Ovary (tissue), 9 donors: Measurements from ENCODE around the gene BMP8B. TPM values are rescaled to one million over a fixed set of nuclear protein-coding genes. Genes with fewer than 3 reads are reported as not detected.
"Not testable (repeated sequence)": the region's sequence is repeated elsewhere in the genome, so short reads cannot be mapped to it uniquely, and the experiment has no call there.

Experiments used
- DNase-seq, 5 donors: peaks; one replicate each; pipeline ENCODE4 v3.0.0-alpha.2; 2019 to 2020
- H3K27ac ChIP-seq, 2 donors: fragments of 200-600 bp; one replicate each; pipeline versions ENCODE4 v1.5.1 to v1.8.0; 2019 to 2022
- H3K27me3 ChIP-seq: fragments of 200-600 bp; one replicate; pipeline ENCODE4 v1.8.0; 2022
- H3K36me3 ChIP-seq: fragments of 200-600 bp; sonication (generic); one replicate; pipeline ENCODE4 v1.5.1; 2019
- H3K4me1 ChIP-seq: one replicate; pipeline ENCODE4 v1.8.1; 2013; ENCODE audit warnings: mild to moderate bottlenecking, moderate library complexity; ENCODE audit not compliant: insufficient read depth
- H3K4me3 ChIP-seq: fragments of 200-600 bp; sonication (generic); one replicate; pipeline ENCODE4 v1.5.1; 2017
- H3K9me3 ChIP-seq, 2 donors: fragments of 200-600 bp in 1 of 2; sonication (generic) in 1 of 2; one replicate each; pipeline versions ENCODE4 v1.5.1 to v1.8.1; 2013 to 2019; ENCODE audit warnings: mild to moderate bottlenecking in 1 of 2, moderate library complexity in 1 of 2
- CTCF ChIP-seq, 3 donors: fragments of 450-650 bp in 2 of 3; fragments of 200-600 bp in 1 of 3; IDR thresholded peaks; one replicate each; pipeline versions ENCODE4 v1.5.1 to v1.8.0; 2016 to 2022; ENCODE audit warnings: antibody characterized with exemption in 3 of 3, mild to moderate bottlenecking in 1 of 3
- EP300 ChIP-seq: sonication (generic); formaldehyde crosslinking; IDR thresholded peaks from one replicate; pipeline ENCODE4 v1.6.1; 2017; ENCODE audit warnings: antibody characterized with exemption
- POLR2A ChIP-seq: fragments of 450-650 bp; IDR thresholded peaks from one replicate; pipeline ENCODE4 v1.6.1; 2017; ENCODE audit warnings: antibody characterized with exemption, mild to moderate bottlenecking, moderate library complexity
- WGBS, 3 donors: extraction: QIAGEN DNeasy Blood & Tissue Kit in 1 of 3; methylation state at CpG; one replicate each; pipeline versions ENCODE4 v1.1.5 to v1.1.7; 2013 to 2017; 5-methylcytosine and 5-hydroxymethylcytosine counted together
- intact Hi-C, 4 donors: fragments of 100-400 bp; cut with DNase I; formaldehyde crosslinking; loops; one replicate each; pipeline versions ENCODE4 v1.11.0 to v1.15.1; 2022 to 2023
- polyA plus RNA-seq, 2 donors: library from polyadenylated mRNA; stranded (reverse); fragments of 200-250 nt in 1 of 2; fragments of 350-450 nt in 1 of 2; fragmentation: Illumina TruSeq in 1 of 2; extraction: RNeasy Lipid Tissue Mini Kit (QIAGEN cat#74804) in 1 of 2; gene quantifications; one replicate each; pipeline ENCODE4 v1.2.3, GENCODE V29; 2013 to 2014
- total RNA-seq, 7 donors: library from RNA; depleted of rRNA in 2 of 7; stranded (reverse); fragments of >200 nt in 2 of 7; fragmentation: NEBNext Ultra II Directional in 3 of 7; extraction: Animal tissue kit (Norgen Biotek cat#: 25700) in 3 of 7; gene quantifications; one replicate each; pipeline versions ENCODE4 v1.1.0 to v1.2.4, GENCODE V29; 2016 to 2023
- donor health status: DM: no; HTN: no; CAD: no; lungs with moderate emphysema.
- donor health status: DM: no; HTN: no; CAD: no.
- donor health status: Bipolar disorder and iron deficiency.
- donor health status: DM: yes; HTN: yes; CAD: no.
- donor health status: DM: no; HTN: no; CAD: no.
- donor health status: DM: yes; HTN: yes; CAD: no.

The BMP8B gene
- total and polyA plus RNA-seq, 9 donors = 0.16 to 1.4 (median 0.38) TPM; not detected in 1

- Histone ChIP-seq H3K4me1 (no peaks in the 10 kb centered on the region), H3K36me3 (no peaks in the 10 kb centered on the region), H3K27me3 (no peaks in the 10 kb centered on the region), H3K9me3 (no peaks in the 10 kb centered on the region), H3K27ac (no peak overlapping the region), H3K4me3 (no peak overlapping the region)
- no peak for DNase-seq
- intact Hi-C loops = no loop called here
- 87 to 90% (median 88%) methylated on average over 14 of the region's 14 CpGs for WGBS, 3 donors
- no peak for TF ChIP-seq POLR2A
- TF ChIP-seq CTCF (IDR thresholded peaks at IDR 0.05) = no peak
- TF ChIP-seq EP300 = no peak
These were observed 14.0 kb upstream of the BMP8B start for GRCh38 chr1:39802496-39803260.

GRCh38 chr1:39800471-39800835 is 11.8 kb upstream of the BMP8B start:
- 85 to 88% (median 87%) methylated on average over 3 of the region's 3 CpGs for WGBS, 3 donors
- H3K27ac ChIP-seq = no peak overlapping the region
- H3K36me3 ChIP-seq = no peaks in the 10 kb centered on the region
- no peak for TF ChIP-seq EP300
- no peak for TF ChIP-seq CTCF (IDR thresholded peaks at IDR 0.05)
- no peak for TF ChIP-seq POLR2A
- no peak for DNase-seq
- no peaks in the 10 kb centered on the region for H3K9me3 ChIP-seq
- H3K4me3 ChIP-seq = no peak overlapping the region
- no peaks in the 10 kb centered on the region for H3K4me1 ChIP-seq
- intact Hi-C loops = no loop called here
- no peaks in the 10 kb centered on the region for H3K27me3 ChIP-seq

GRCh38 chr1:39799770-39800470 is 11.3 kb upstream of the BMP8B start:
- peak in 3 of 5 donors; percentile 30 to 69 (median 35) for DNase-seq

GRCh38 chr1:39798859-39799769 is 10.4 kb upstream of the BMP8B start:
- H3K4me3 ChIP-seq, H3K27ac ChIP-seq, H3K36me3 ChIP-seq, intact Hi-C loops, H3K9me3 ChIP-seq, H3K4me1 ChIP-seq, H3K27me3 ChIP-seq: not testable (repeated sequence)
- WGBS, 3 donors = 46 to 58% (median 56%) methylated on average over 17 to 22 of the region's 26 CpGs
- DNase-seq = peak in 2 of 5 donors; percentile 46 to 55

More at GRCh38 chr1:39799770-39800470, 11.3 kb upstream of the BMP8B start:
- H3K27ac ChIP-seq = no peak overlapping the region
- H3K36me3 ChIP-seq = no peaks in the 10 kb centered on the region
- H3K27me3 ChIP-seq = no peaks in the 10 kb centered on the region
- 5 to 9% (median 6%) methylated on average over 8 of the region's 8 CpGs for WGBS, 3 donors
- TF ChIP-seq EP300 (no peak), POLR2A (no peak), CTCF (IDR thresholded peaks at IDR 0.05) (peak in 2 of 3 donors; percentile 22 to 37)
- no peaks in the 10 kb centered on the region for H3K9me3 ChIP-seq
- no peak overlapping the region for H3K4me3 ChIP-seq
- H3K4me1 ChIP-seq = no peaks in the 10 kb centered on the region
- intact Hi-C loops = no loop called here
